Karpas-422 (cell line): ENCODE data around the gene WDR83. TPM values are rescaled to one million over a fixed set of nuclear protein-coding genes. Genes with fewer than 3 reads are reported as not detected.

Experiments used
- DNase-seq: peaks from one replicate; pipeline ENCODE4 v3.0.0-alpha.2; 2015
- H2AFZ ChIP-seq: fragments of 200-600 bp; sonication (generic); 2 replicates; pipeline ENCODE4 v1.6.1; 2014; ENCODE audit warnings: antibody characterized with exemption, low read length, mixed read lengths
- H3K27ac ChIP-seq: fragments of 200-600 bp; sonication (generic); 2 replicates; pipeline ENCODE4 v1.5.1; 2014; ENCODE audit warnings: mild to moderate bottlenecking, low read length, moderate library complexity
- H3K27me3 ChIP-seq: fragments of 200-600 bp; sonication (generic); 2 replicates; pipeline ENCODE4 v1.6.1; 2014; ENCODE audit warnings: low read length, mixed read lengths
- H3K36me3 ChIP-seq: fragments of 200-600 bp; sonication (generic); 2 replicates; pipeline ENCODE4 v1.6.1; 2014; ENCODE audit warnings: low read length, mixed read lengths; ENCODE audit not compliant: insufficient read depth
- H3K4me1 ChIP-seq: fragments of 200-600 bp; sonication (generic); 2 replicates; pipeline ENCODE4 v1.6.1; 2014; ENCODE audit warnings: mild to moderate bottlenecking, low read length, mixed read lengths
- H3K4me2 ChIP-seq: fragments of 200-600 bp; sonication (generic); 2 replicates; pipeline ENCODE4 v1.6.1; 2014; ENCODE audit warnings: low read length, low read depth, mild to moderate bottlenecking; ENCODE audit not compliant: poor library complexity, severe bottlenecking
- H3K4me3 ChIP-seq: fragments of 200-600 bp; sonication (generic); 2 replicates; pipeline ENCODE4 v1.5.1; 2014; ENCODE audit warnings: mild to moderate bottlenecking, antibody characterized with exemption, low read length, mixed read lengths
- H3K79me2 ChIP-seq: fragments of 200-600 bp; sonication (generic); 2 replicates; pipeline ENCODE4 v1.6.1; 2014; ENCODE audit warnings: mild to moderate bottlenecking, low read length, mixed read lengths
- H3K9ac ChIP-seq: fragments of 200-600 bp; sonication (generic); 2 replicates; pipeline ENCODE4 v1.6.0; 2014; ENCODE audit warnings: low read length
- H3K9me2 ChIP-seq: fragments of 200-600 bp; sonication (generic), shearing (Covaris generic); replicated peaks from 2 replicates; pipeline ENCODE4 v1.6.0; 2014; ENCODE audit warnings: mild to moderate bottlenecking, low read length, moderate library complexity; ENCODE audit not compliant: insufficient read depth
- H3K9me3 ChIP-seq: fragments of 300-700, 200-600 bp; sonication (generic); 2 replicates; pipeline ENCODE4 v1.6.1; 2014; ENCODE audit warnings: low read length, mixed read lengths
- H4K20me1 ChIP-seq: fragments of 200-600 bp; sonication (generic); 2 replicates; pipeline ENCODE4 v1.6.1; 2014; ENCODE audit warnings: mild to moderate bottlenecking, antibody characterized with exemption, low read length, low read depth; ENCODE audit not compliant: insufficient read depth
- total RNA-seq: library from RNA; depleted of rRNA; stranded (reverse); fragments of >200 nt; shearing (Covaris generic); gene quantifications from 2 replicates; pipeline ENCODE4 v1.2.3, GENCODE V29; 2014; ENCODE audit warnings: low replicate concordance

The WDR83 gene
- total RNA-seq, 1 experiment from 2014 or later = 16.5 TPM

- H2AFZ ChIP-seq = peak within 1 kb of the TSS; percentile 81; the same call in 1 of the 2 replicates
- H3K27ac ChIP-seq = peak within 1 kb of the TSS; percentile 90
- no peaks in the 10 kb centered on the region for H3K9me2 ChIP-seq
- H3K9ac ChIP-seq = peak within 1 kb of the TSS; percentile 92
- no peaks in the 10 kb centered on the region for H3K9me3 ChIP-seq
- H3K79me2 ChIP-seq = peaks cover 15% of the 10 kb centered on the region
- H3K4me2 ChIP-seq = peak within 1 kb of the TSS; percentile 81
- DNase-seq = peak; percentile 99
- H3K4me3 ChIP-seq = peak within 1 kb of the TSS; percentile 76
- H3K27me3 ChIP-seq = no peaks in the 10 kb centered on the region
- H3K4me1 ChIP-seq = peaks cover 6% of the 10 kb centered on the region
- no peaks in the 10 kb centered on the region for H4K20me1 ChIP-seq
- peaks cover 17% of the 10 kb centered on the region for H3K36me3 ChIP-seq
Measured at GRCh38 chr19:12681074-12681987, 14.7 kb downstream of the WDR83 start, which contains the start of gene DHPS. DHPS (minus strand) TSS chr19:12681880; CDS start chr19:12681766, 114 bp downstream.

- Histone ChIP-seq H3K27ac (no peak overlapping the region), H3K27me3 (no peaks in the 10 kb centered on the region), H3K4me1 (peaks cover 15% of the 10 kb centered on the region), H3K36me3 (no peaks in the 10 kb centered on the region), H2AFZ (no peak overlapping the region), H4K20me1 (no peaks in the 10 kb centered on the region), H3K4me2 (no peak overlapping the region), H3K4me3 (no peak overlapping the region), H3K9me2 (no peaks in the 10 kb centered on the region), H3K79me2 (no peaks in the 10 kb centered on the region), H3K9ac (no peak overlapping the region), H3K9me3 (no peaks in the 10 kb centered on the region)
- no peak for DNase-seq
Measured at GRCh38 chr19:12685831-12686230, 19.2 kb downstream of the WDR83 start.

GRCh38 chr19:12687496-12688196, 21.0 kb downstream of the WDR83 start, which contains the start of gene GNG14:
GNG14 (plus strand) TSS chr19:12687998; CDS start chr19:12688049, 51 bp downstream.
- 0 out of 2 replicates have a peak, but pooled peaks cover 4% of the 10 kb centered on the region for H3K36me3 ChIP-seq
- H3K79me2 ChIP-seq = no peaks in the 10 kb centered on the region
- no peaks in the 10 kb centered on the region for H3K9me2 ChIP-seq
- DNase-seq = no peak
- no peak within 1 kb of the TSS for H3K4me3 ChIP-seq
- H2AFZ ChIP-seq = no peak within 1 kb of the TSS
- H3K9me3 ChIP-seq = no peaks in the 10 kb centered on the region
- H3K27ac ChIP-seq = no peak within 1 kb of the TSS
- H3K4me2 ChIP-seq = no peak within 1 kb of the TSS
- H3K27me3 ChIP-seq = no peaks in the 10 kb centered on the region
- H3K9ac ChIP-seq = no peak within 1 kb of the TSS
- H3K4me1 ChIP-seq = peaks cover 15% of the 10 kb centered on the region
- H4K20me1 ChIP-seq = no peaks in the 10 kb centered on the region

- H4K20me1 ChIP-seq = no peaks in the 10 kb centered on the region
- DNase-seq = no peak
- H3K9me3 ChIP-seq = no peaks in the 10 kb centered on the region
- H3K79me2 ChIP-seq = no peaks in the 10 kb centered on the region
- no peak overlapping the region for H3K27ac ChIP-seq
- H3K36me3 ChIP-seq = 0 out of 2 replicates have a peak, but pooled peaks cover 4% of the 10 kb centered on the region
- no peak overlapping the region for H3K4me2 ChIP-seq
- H3K4me3 ChIP-seq = no peak overlapping the region
- H3K4me1 ChIP-seq = peaks cover 15% of the 10 kb centered on the region
- H3K27me3 ChIP-seq = no peaks in the 10 kb centered on the region
- no peak overlapping the region for H3K9ac ChIP-seq
- H3K9me2 ChIP-seq = no peaks in the 10 kb centered on the region
- no peak overlapping the region for H2AFZ ChIP-seq
Measured at GRCh38 chr19:12689012-12689411, 22.4 kb downstream of the WDR83 start.

GRCh38 chr19:12689581-12690216, 23.1 kb downstream of the WDR83 start:
- no peak overlapping the region for H3K9ac ChIP-seq
- H3K4me1 ChIP-seq = peaks cover 15% of the 10 kb centered on the region
- H4K20me1 ChIP-seq = no peaks in the 10 kb centered on the region
- no peak overlapping the region for H3K4me2 ChIP-seq
- no peak for DNase-seq
- no peaks in the 10 kb centered on the region for H3K9me3 ChIP-seq
- H3K27me3 ChIP-seq = no peaks in the 10 kb centered on the region
- no peaks in the 10 kb centered on the region for H3K79me2 ChIP-seq
- no peak overlapping the region for H3K4me3 ChIP-seq
- 0 out of 2 replicates have a peak, but pooled peaks cover 4% of the 10 kb centered on the region for H3K36me3 ChIP-seq
- H3K9me2 ChIP-seq = no peaks in the 10 kb centered on the region
- H3K27ac ChIP-seq = no peak overlapping the region
- H2AFZ ChIP-seq = no peak overlapping the region

- no peak overlapping the region for H3K4me3 ChIP-seq
- H3K4me2 ChIP-seq = no peak overlapping the region
- no peaks in the 10 kb centered on the region for H4K20me1 ChIP-seq
- H3K27me3 ChIP-seq = no peaks in the 10 kb centered on the region
- peaks cover 29% of the 10 kb centered on the region for H3K4me1 ChIP-seq
- H3K9me3 ChIP-seq = no peaks in the 10 kb centered on the region
- no peaks in the 10 kb centered on the region for H3K79me2 ChIP-seq
- H2AFZ ChIP-seq = no peak overlapping the region
- H3K9me2 ChIP-seq = no peaks in the 10 kb centered on the region
- DNase-seq = no peak
- H3K27ac ChIP-seq = no peak overlapping the region
- 0 out of 2 replicates have a peak, but pooled peaks cover 4% of the 10 kb centered on the region for H3K36me3 ChIP-seq
- H3K9ac ChIP-seq = no peak overlapping the region
Measured at GRCh38 chr19:12692960-12693359, 26.4 kb downstream of the WDR83 start.

- no peak for DNase-seq
- no peak overlapping the region for H3K4me2 ChIP-seq
- no peak overlapping the region for H3K9ac ChIP-seq
- H3K27me3 ChIP-seq = no peaks in the 10 kb centered on the region
- no peaks in the 10 kb centered on the region for H4K20me1 ChIP-seq
- peaks cover 21% of the 10 kb centered on the region for H3K4me1 ChIP-seq
- no peaks in the 10 kb centered on the region for H3K9me2 ChIP-seq
- H2AFZ ChIP-seq = no peak overlapping the region
- no peak overlapping the region for H3K27ac ChIP-seq
- H3K36me3 ChIP-seq = peaks cover 9% of the 10 kb centered on the region; the same call in 1 of the 2 replicates
- H3K9me3 ChIP-seq = no peaks in the 10 kb centered on the region
- H3K4me3 ChIP-seq = no peak overlapping the region
- 0 out of 2 replicates have a peak, but pooled peaks cover 2% of the 10 kb centered on the region for H3K79me2 ChIP-seq
Measured at GRCh38 chr19:12694641-12695040, 28.0 kb downstream of the WDR83 start.
